Endothelial cell of umbilical vein (primary cell): ENCODE results near the gene PDLIM4. TPM values are rescaled to one million over a fixed set of nuclear protein-coding genes. Genes with fewer than 3 reads are reported as not detected.

Experiments used
- BruUV-seq: library from RNA; stranded (reverse); fragments of 400-500 nt; replicated peaks from 2 replicates; lab custom pipeline; 2021; lab: Mats Ljungman, UMichigan
- CTCF ChIA-PET: fragments of 300-600, 350-600 bp; sonication (Branson Sonifier 250); formaldehyde crosslinking; loops from one replicate; lab custom pipeline; 2021; ENCODE audit warnings: antibody characterized with exemption, inconsistent platforms; lab: Charles Lee
- POLR2A ChIA-PET: fragments of 300-600, 350-600 bp; sonication (Branson Sonifier 250); formaldehyde crosslinking; loops from one replicate; lab custom pipeline; 2021; ENCODE audit warnings: antibody characterized with exemption, inconsistent platforms; lab: Charles Lee
- DNase-seq: peaks from one replicate; pipeline ENCODE4 v3.0.0-alpha.2; 2011; ENCODE audit warnings: low read depth, low spot score
- FAIRE-seq: peaks from 2 replicates; lab custom pipeline; 2011; peaks lifted over from hg19 to GRCh38; lab: Jason Lieb, UNC
- H2AFZ ChIP-seq: 2 replicates; pipeline ENCODE4 v1.6.0; 2012; ENCODE audit warnings: low read depth, low read length, control low read depth, inconsistent platforms
- H3K27ac ChIP-seq: 2 replicates; pipeline ENCODE4 v1.5.1; 2011; ENCODE audit warnings: low read depth, mild to moderate bottlenecking, control low read depth, low read length, moderate library complexity; ENCODE audit not compliant: insufficient read depth
- H3K27me3 ChIP-seq, 2 experiments: 2 replicates each; pipeline versions ENCODE4 v1.6.0 to v1.6.1; 2011; ENCODE audit warnings: low read length in 2 of 2, mixed read lengths in 1 of 2; ENCODE audit not compliant: control insufficient read depth in 2 of 2, insufficient read depth in 2 of 2
- H3K36me3 ChIP-seq, 2 experiments: 2 replicates in 1 of 2; 3 replicates in 1 of 2; pipeline ENCODE4 v1.5.1; 2011; ENCODE audit warnings: low read length in 2 of 2, mild to moderate bottlenecking in 1 of 2, moderate library complexity in 1 of 2; ENCODE audit not compliant: control insufficient read depth in 2 of 2, insufficient read depth in 2 of 2; ENCODE audit errors: extremely low read depth in 1 of 2
- H3K4me1 ChIP-seq: 3 replicates; pipeline ENCODE4 v1.5.1; 2011; ENCODE audit warnings: mild to moderate bottlenecking, low read length; ENCODE audit not compliant: control insufficient read depth, insufficient read depth; ENCODE audit errors: extremely low read depth
- H3K4me2 ChIP-seq: 2 replicates; pipeline ENCODE4 v1.6.1; 2011; ENCODE audit warnings: low read length, control low read depth, mixed read lengths; ENCODE audit not compliant: insufficient read depth
- H3K4me3 ChIP-seq, 3 experiments: fragments of 200-600 bp in 1 of 3; sonication (generic), shearing (Covaris generic) in 1 of 3; replicated peaks in 1 of 3; 2 replicates each; pipeline ENCODE4 v1.5.1; 2011 to 2016; ENCODE audit warnings: control low read depth in 3 of 3, low read length in 3 of 3, mild to moderate bottlenecking in 2 of 3, inconsistent platforms in 1 of 3, low read depth in 1 of 3, moderate library complexity in 1 of 3; ENCODE audit not compliant: insufficient read depth in 1 of 3
- H3K79me2 ChIP-seq: 2 replicates; pipeline ENCODE4 v1.6.0; 2012; ENCODE audit warnings: low read length, inconsistent platforms; ENCODE audit not compliant: control insufficient read depth, insufficient read depth
- H3K9ac ChIP-seq: replicated peaks from 2 replicates; pipeline ENCODE3; 2011; ENCODE audit warnings: low read length, control low read depth; ENCODE audit not compliant: insufficient read depth; ENCODE audit errors: extremely low read depth
- H3K9me1 ChIP-seq: replicated peaks from 3 replicates; pipeline ENCODE4 v1.6.0; 2011; ENCODE audit warnings: mild to moderate bottlenecking, low read length; ENCODE audit not compliant: control insufficient read depth, insufficient read depth; ENCODE audit errors: extremely low read depth
- H3K9me3 ChIP-seq: replicated peaks from 2 replicates; pipeline ENCODE4 v1.5.1; 2012; ENCODE audit warnings: low read length, inconsistent platforms; ENCODE audit not compliant: control insufficient read depth, insufficient read depth
- H4K20me1 ChIP-seq: replicated peaks from 2 replicates; pipeline ENCODE3; 2011; ENCODE audit warnings: mild to moderate bottlenecking, low read length; ENCODE audit not compliant: control insufficient read depth, insufficient read depth; ENCODE audit errors: extremely low read depth
- CTCF ChIP-seq, 2 donors: IDR thresholded peaks; 1 replicate in 1 of 2; 2 replicates in 1 of 2; pipeline ENCODE4 v1.5.1; 2011; ENCODE audit warnings: low read length in 2 of 2, mild to moderate bottlenecking in 2 of 2, moderate library complexity in 2 of 2, control low read depth in 1 of 2, inconsistent platforms in 1 of 2, low read depth in 1 of 2; ENCODE audit not compliant: insufficient read depth in 1 of 2; ENCODE audit errors: extremely low read depth in 1 of 2
- EZH2 ChIP-seq: IDR thresholded peaks from 2 replicates; pipeline ENCODE4 v1.6.1; 2012; ENCODE audit warnings: borderline replicate concordance, low read depth, mild to moderate bottlenecking, moderate library complexity, low read length, inconsistent platforms; ENCODE audit not compliant: severe bottlenecking
- FOS ChIP-seq: IDR thresholded peaks from 2 replicates; pipeline ENCODE4 v1.6.1; 2011; ENCODE audit warnings: mild to moderate bottlenecking, low read length, moderate library complexity, borderline replicate concordance; ENCODE audit not compliant: insufficient read depth
- GATA2 ChIP-seq: IDR thresholded peaks from 2 replicates; pipeline ENCODE4 v1.7.0; 2011; ENCODE audit warnings: low read depth, mild to moderate bottlenecking, moderate library complexity, mixed read lengths, low read length; ENCODE audit not compliant: insufficient read length, insufficient read depth
- JUN ChIP-seq: IDR thresholded peaks from 2 replicates; pipeline ENCODE4 v1.6.1; 2011; ENCODE audit warnings: borderline replicate concordance, low read depth; ENCODE audit not compliant: insufficient read length, insufficient read depth
- MAX ChIP-seq: IDR thresholded peaks from 2 replicates; pipeline ENCODE4 v1.6.1; 2011; ENCODE audit not compliant: insufficient read depth, insufficient read length
- MYC ChIP-seq: IDR thresholded peaks from one replicate; pipeline ENCODE4 v1.6.1; 2011; ENCODE audit warnings: mild to moderate bottlenecking, low read depth, low read length
- POLR2A ChIP-seq: IDR thresholded peaks from 2 replicates; pipeline ENCODE4 v1.6.1; 2012; ENCODE audit warnings: low read depth, mild to moderate bottlenecking, control low read depth, low read length
- POLR2AphosphoS5 ChIP-seq: IDR thresholded peaks from 2 replicates; pipeline ENCODE4 v1.6.1; 2012; ENCODE audit warnings: low read depth, mild to moderate bottlenecking, control low read depth, low read length, moderate library complexity; ENCODE audit not compliant: insufficient read depth
- dilution Hi-C: fragments of 300-500 bp; cut with MboI; formaldehyde crosslinking; loops from one replicate; pipeline ENCODE4 v1.15.0; 2019; ENCODE audit warnings: low sequenced_read_pairs; ENCODE audit not compliant: extremely low pct_ligation_motif_present
- intact Hi-C: fragments of 100-400 bp; cut with micrococcal nuclease; formaldehyde crosslinking; loops from one replicate; pipeline ENCODE4 v1.10.0; 2022
- polyA plus RNA-seq, 4 experiments: library from polyadenylated mRNA; depleted of rRNA in 3 of 4; stranded (reverse) in 3 of 4; unstranded in 1 of 4; fragments of >200 nt; gene quantifications; 2 replicates each; pipeline versions ENCODE4 v1.2.1 to v1.2.3, GENCODE V29; 2011 to 2012; ENCODE audit warnings: missing spikeins in 1 of 4
- total RNA-seq: library from RNA; stranded (reverse); gene quantifications from 2 replicates; pipeline ENCODE4 v1.2.3, GENCODE V29; 2021

The PDLIM4 gene
- total and polyA plus RNA-seq, 2 donors (not counting 3 experiments of a cell fraction or from before 2014, with no cell fraction given): 65.7 to 112 TPM

- TF ChIP-seq JUN (no peak), GATA2 (no peak), FOS (no peak), MAX (no peak), POLR2AphosphoS5 (no peak), POLR2A (no peak), MYC (no peak), EZH2 (no peak), CTCF (IDR thresholded peaks at IDR 0.05; ENCODE audit: extremely low read depth in 1 of 2, insufficient read depth in 1 of 2, low read depth in 1 of 2, low read length in 2 of 2) (no peak)
- DNase-seq: no peak
- Histone ChIP-seq H3K36me3 (no peaks in the 10 kb centered on the region), H2AFZ (no peak overlapping the region), H3K4me1 (no peaks in the 10 kb centered on the region), H3K9me3 (no peaks in the 10 kb centered on the region), H3K79me2 (no peaks in the 10 kb centered on the region), H3K9me1 (no peaks in the 10 kb centered on the region), H4K20me1 (no peaks in the 10 kb centered on the region), H3K9ac (no peak overlapping the region), H3K27ac (no peak overlapping the region), H3K4me3 (no peak overlapping the region), H3K4me2 (no peak overlapping the region), H3K27me3 (no peaks in the 10 kb centered on the region)
- intact Hi-C loops: no loop called here
- dilution Hi-C loops: no loop called here
- no TSS peak for BruUV-seq
- POLR2A ChIA-PET: no interaction called here
- no peak for FAIRE-seq
- CTCF ChIA-PET: interaction anchor here (0.8 to 1.3 kb wide), 8 partner anchors 9 to 135 kb away, joined by 3 to 14 read pairs (median 4); partner anchors contain the start of genes SLC22A4 and SLC22A5
Observed at GRCh38 chr5:132315529-132316067, 58.1 kb downstream of the PDLIM4 start.
